MCF 10A (cell line): ENCODE data around the gene HM13. TPM values are rescaled to one million over a fixed set of nuclear protein-coding genes. Genes with fewer than 3 reads are reported as not detected.
"Not testable (repeated sequence)": the region's sequence is repeated elsewhere in the genome, so short reads cannot be mapped to it uniquely, and the experiment has no call there.

ENCODE experiments used
- BruUV-seq: library from RNA; stranded (reverse); fragments of 400-500 nt; replicated peaks from 2 replicates; lab custom pipeline; 2021; lab: Mats Ljungman, UMichigan
- CTCF ChIA-PET: fragments of 300-600 bp; sonication (Branson Sonifier 250); formaldehyde crosslinking; extraction: SDS; loops from one replicate; lab custom pipeline; 2021; ENCODE audit warnings: antibody characterized with exemption, inconsistent platforms; lab: Yijun Ruan, JAX
- POLR2A ChIA-PET: fragments of 300-600, 350-650 bp; sonication (Branson Sonifier 250); formaldehyde crosslinking; extraction: SDS; loops from one replicate; lab custom pipeline; 2020; ENCODE audit warnings: antibody characterized with exemption, inconsistent platforms; lab: Yijun Ruan, JAX
- DNase-seq: peaks from one replicate; pipeline ENCODE4 v3.0.0-alpha.2; 2018; ENCODE audit not compliant: unreplicated experiment
- H3K27ac Mint-ChIP-seq: one replicate; pipeline ENCODE4 v1.8.0; 2022; ENCODE audit warnings: mild to moderate bottlenecking, low read depth, mixed read lengths; ENCODE audit not compliant: unreplicated experiment
- H3K27me3 Mint-ChIP-seq: one replicate; pipeline ENCODE4 v1.8.0; 2022; ENCODE audit warnings: mixed read lengths; ENCODE audit not compliant: insufficient read depth, unreplicated experiment
- H3K36me3 Mint-ChIP-seq: one replicate; pipeline ENCODE4 v1.8.0; 2022; ENCODE audit warnings: mild to moderate bottlenecking, moderate library complexity, mixed read lengths; ENCODE audit not compliant: insufficient read depth, unreplicated experiment
- H3K4me1 Mint-ChIP-seq: one replicate; pipeline ENCODE4 v1.8.0; 2022; ENCODE audit warnings: mixed read lengths; ENCODE audit not compliant: insufficient read depth, unreplicated experiment
- H3K4me3 Mint-ChIP-seq: one replicate; pipeline ENCODE4 v1.8.0; 2022; ENCODE audit warnings: mild to moderate bottlenecking, moderate library complexity, mixed read lengths; ENCODE audit not compliant: unreplicated experiment
- H3K9me3 Mint-ChIP-seq: one replicate; pipeline ENCODE4 v1.8.0; 2022; ENCODE audit warnings: mixed read lengths; ENCODE audit not compliant: unreplicated experiment
- CTCF ChIP-seq: fragments of 200-600 bp; IDR thresholded peaks from one replicate; pipeline ENCODE4 v1.8.0; 2022; ENCODE audit warnings: antibody characterized with exemption, mild to moderate bottlenecking; ENCODE audit not compliant: unreplicated experiment
- intact Hi-C: fragments of 100-400 bp; cut with micrococcal nuclease; formaldehyde crosslinking; loops from 2 replicates; pipeline ENCODE4 v1.14.1; 2022
- total RNA-seq: library from RNA; stranded (reverse); gene quantifications from 2 replicates; pipeline ENCODE4 v1.2.3, GENCODE V29; 2022

Gene HM13
- total RNA-seq, 1 experiment from 2014 or later = 276 TPM

- Mint-ChIP-seq H3K36me3 (peaks cover 20% of the 10 kb centered on the region), H3K27me3 (no peaks in the 10 kb centered on the region), H3K4me3 (no peak overlapping the region), H3K27ac (no peak overlapping the region), H3K4me1 (peaks cover 10% of the 10 kb centered on the region), H3K9me3 (no peaks in the 10 kb centered on the region)
- no TSS peak for BruUV-seq
- DNase-seq = no peak
- intact Hi-C loops = no loop called here
- POLR2A ChIA-PET = interaction anchor here (1.0 to 30.6 kb wide), 4 partner anchors 11 to 33 kb away, joined by 3 to 1321 read pairs (median 3); partner anchors contain the start of gene ID1
- CTCF ChIA-PET = interaction anchor here (1.3 to 31.0 kb wide), 5 partner anchors 8 to 30 kb away, joined by 7 to 1902 read pairs (median 11); partner anchors contain the start of gene ID1
- TF ChIP-seq CTCF = no peak
Measured at GRCh38 chr20:31576751-31577150, 62.5 kb downstream of the HM13 start.

GRCh38 chr20:31577194-31577593, 63.0 kb downstream of the HM13 start:
- Mint-ChIP-seq H3K4me3 (no peak overlapping the region), H3K27ac (no peak overlapping the region), H3K36me3 (peaks cover 15% of the 10 kb centered on the region), H3K27me3 (no peaks in the 10 kb centered on the region), H3K9me3 (no peaks in the 10 kb centered on the region), H3K4me1 (peaks cover 10% of the 10 kb centered on the region)
- no peak for TF ChIP-seq CTCF
- no TSS peak for BruUV-seq
- intact Hi-C loops = no loop called here
- POLR2A ChIA-PET = interaction anchor here (0.8 to 30.6 kb wide), 4 partner anchors 11 to 32 kb away, joined by 3 to 1321 read pairs (median 6); partner anchors contain the start of gene ID1
- CTCF ChIA-PET = interaction anchor here (1.3 to 31.0 kb wide), 6 partner anchors 8 to 30 kb away, joined by 6 to 1902 read pairs (median 13); partner anchors contain the start of gene ID1
- DNase-seq = no peak

- ChIA-PET CTCF (interaction anchor here (0.7 to 31.0 kb wide), 11 partner anchors 8 to 171 kb away, joined by 3 to 1902 read pairs (median 5); partner anchors contain the start of gene ID1), POLR2A (interaction anchor here (1.4 to 30.6 kb wide), 3 partner anchors 12 to 31 kb away, joined by 7 to 1321 read pairs (median 10); partner anchors contain the start of gene ID1)
- Mint-ChIP-seq H3K27me3 (no peaks in the 10 kb centered on the region), H3K27ac (no peak overlapping the region), H3K9me3 (no peaks in the 10 kb centered on the region), H3K4me3 (no peak overlapping the region), H3K36me3 (peaks cover 6% of the 10 kb centered on the region), H3K4me1 (peaks cover 8% of the 10 kb centered on the region)
- BruUV-seq = no TSS peak
- intact Hi-C loops = no loop called here
- no peak for TF ChIP-seq CTCF
- no peak for DNase-seq
Measured at GRCh38 chr20:31578448-31579138, 64.4 kb downstream of the HM13 start.

GRCh38 chr20:31579245-31579644, 65.0 kb downstream of the HM13 start:
- CTCF ChIA-PET = interaction anchor here (0.6 to 31.0 kb wide), 5 partner anchors 9 to 28 kb away, joined by 3 to 1902 read pairs (median 11); partner anchors contain the start of gene ID1
- POLR2A ChIA-PET = interaction anchor here (30.6 kb wide), 1 partner anchor 30 kb away, joined by 1321 read pairs; the partner anchor contains the start of gene ID1
- Mint-ChIP-seq H3K36me3 (peaks cover 6% of the 10 kb centered on the region), H3K4me3 (no peak overlapping the region), H3K27me3 (no peaks in the 10 kb centered on the region), H3K27ac (no peak overlapping the region), H3K4me1 (peaks cover 1% of the 10 kb centered on the region), H3K9me3 (no peaks in the 10 kb centered on the region)
- no TSS peak for BruUV-seq
- intact Hi-C loops = no loop called here
- DNase-seq = no peak
- no peak for TF ChIP-seq CTCF

- H3K4me1 Mint-ChIP-seq, intact Hi-C loops, H3K27me3 Mint-ChIP-seq, H3K4me3 Mint-ChIP-seq, BruUV-seq, H3K9me3 Mint-ChIP-seq, H3K36me3 Mint-ChIP-seq, H3K27ac Mint-ChIP-seq, DNase-seq: not testable (repeated sequence)
- POLR2A ChIA-PET = interaction anchor here (0.7 to 30.6 kb wide), 2 partner anchors 16 to 30 kb away, joined by 3 to 1321 read pairs; partner anchors contain the start of gene ID1
- CTCF ChIA-PET = interaction anchor here (0.6 to 31.0 kb wide), 7 partner anchors 9 to 755 kb away, joined by 3 to 1902 read pairs (median 4); partner anchors contain the start of gene ID1
Measured at GRCh38 chr20:31579941-31580651, 65.9 kb downstream of the HM13 start.
